ENCODE measurements around the gene PPP1R12A. TPM values are rescaled to one million over a fixed set of nuclear protein-coding genes. Genes with fewer than 3 reads are reported as not detected.
A peak's percentile ranks its signal among the peaks of the same experiment; 100 is the strongest.

The PPP1R12A gene
- polyA plus RNA-seq, 2 of the 4 experiments (the other 2 are of a cell fraction) = 28.0 to 74.8 TPM

- peak overlapping the region; percentile 87 to 99; a peak in 4 of 6 replicates for H3K27ac ChIP-seq
- H3K4me3 ChIP-seq = peak overlapping the region; percentile 66
- ChIA-PET CTCF (no interaction called here), POLR2A (interaction anchor here (1.2 kb wide), 1 partner anchor 242 kb away, joined by 3 read pairs; the partner anchor contains the start of gene PAWR)
- ATAC-seq (no peak), DNase-seq (ENCODE audit: low read depth in 1 of 2, low spot score in 1 of 2) (no peak), FAIRE-seq (no peak)
- TF ChIP-seq ZNF302 (CRISPR knock-in tag; IDR thresholded peaks at IDR 0.05) (no peak), HEYL (CRISPR knock-in tag; IDR thresholded peaks at IDR 0.05) (no peak), CHD2 (IDR thresholded peaks at IDR 0.05; ENCODE audit: low read length, partially characterized antibody) (no peak), REST (IDR thresholded peaks at IDR 0.05) (no peak), ATOH8 (CRISPR knock-in tag; IDR thresholded peaks at IDR 0.05; ENCODE audit: low read depth) (no peak), HDAC2 (IDR thresholded peaks at IDR 0.05) (no peak), NPAS2 (CRISPR knock-in tag; IDR thresholded peaks at IDR 0.05; ENCODE audit: borderline replicate concordance) (no peak), ZC3H11A (IDR thresholded peaks at IDR 0.05) (no peak), HOXB13 (CRISPR knock-in tag; IDR thresholded peaks at IDR 0.05; ENCODE audit: low read depth) (no peak), ELK1 (IDR thresholded peaks at IDR 0.05; ENCODE audit: low read depth, low read length) (no peak), ESRRA (IDR thresholded peaks at IDR 0.05; ENCODE audit: borderline replicate concordance, low read length) (no peak), BCL3 (IDR thresholded peaks at IDR 0.05) (no peak), NFE2L2 (conservative IDR thresholded peaks at IDR 0.05; ENCODE audit: low read length) (no peak), CTCF (IDR thresholded peaks at IDR 0.05) (no peak), MAX (IDR thresholded peaks at IDR 0.05) (no peak)
- 70% methylated on average over 2 of the region's 2 CpGs for WGBS (ENCODE audit: missing lambda C conversion rate)
- H3K4me1 ChIP-seq = peaks cover 28% of the 10 kb centered on the region
- no peaks in the 10 kb centered on the region for H3K9me3 ChIP-seq
- peak overlapping the region; percentile 91 for H3K4me2 ChIP-seq
Observed at GRCh38 chr12:79933043-79933442, 1.9 kb downstream of the PPP1R12A start.

- Histone ChIP-seq H3K4me2 (peak overlapping the region; percentile 91), H3K9me3 (no peaks in the 10 kb centered on the region), H3K4me3 (peak overlapping the region; percentile 66; the same call in 1 of the 3 replicates), H3K4me1 (peaks cover 28% of the 10 kb centered on the region), H3K27ac (no peak overlapping the region)
- 76% methylated on average over 5 of the region's 5 CpGs for WGBS (ENCODE audit: missing lambda C conversion rate)
- ATAC-seq (no peak), FAIRE-seq (no peak), DNase-seq (ENCODE audit: low read depth in 1 of 2, low spot score in 1 of 2) (no peak)
- CTCF ChIA-PET = no interaction called here
- POLR2A ChIA-PET = no interaction called here
- TF ChIP-seq USF2 (IDR thresholded peaks at IDR 0.05) (no peak), BHLHE40 (IDR thresholded peaks at IDR 0.05; ENCODE audit: low read depth, low read length) (no peak), NR3C1 (IDR thresholded peaks at IDR 0.05) (no peak), TP53 (CRISPR knock-in tag; IDR thresholded peaks at IDR 0.05) (no peak), KDM5A (IDR thresholded peaks at IDR 0.05) (no peak), REST (IDR thresholded peaks at IDR 0.05) (no peak), BCL3 (IDR thresholded peaks at IDR 0.05) (no peak), FOSL2 (IDR thresholded peaks at IDR 0.05) (no peak), FOSL2 (CRISPR knock-in tag; IDR thresholded peaks at IDR 0.05) (no peak)
Observed at GRCh38 chr12:79932357-79932756, 2.5 kb downstream of the PPP1R12A start.
